VCaP (cell line): ENCODE results near the gene RBM25.

Experiments
- H3K27ac ChIP-seq: fragments of 450-650 bp; 2 replicates; pipeline ENCODE4 v1.5.1; 2017
- CTCF ChIP-seq: fragments of 450-650 bp; conservative IDR thresholded peaks from 2 replicates; pipeline ENCODE4 v1.5.1; 2017; ENCODE audit warnings: mild to moderate bottlenecking, moderate library complexity

Gene RBM25

GRCh38 chr14:73116079-73116665, 57.8 kb downstream of the RBM25 start:
- no peak overlapping the region for H3K27ac ChIP-seq
- TF ChIP-seq CTCF: no peak

- TF ChIP-seq CTCF: no peak
These were observed 66.0 kb downstream of the RBM25 start for GRCh38 chr14:73124180-73124894.

GRCh38 chr14:73125169-73125588, 66.8 kb downstream of the RBM25 start:
- H3K27ac ChIP-seq: no peak overlapping the region
- no peak for TF ChIP-seq CTCF

More at GRCh38 chr14:73124180-73124894, 66.0 kb downstream of the RBM25 start:
- H3K27ac ChIP-seq: no peak overlapping the region

- no peak overlapping the region for H3K27ac ChIP-seq
- TF ChIP-seq CTCF: no peak
These were observed 67.4 kb downstream of the RBM25 start for GRCh38 chr14:73125746-73126145.

- no peak overlapping the region for H3K27ac ChIP-seq
- no peak for TF ChIP-seq CTCF
These were observed 75.5 kb downstream of the RBM25 start for GRCh38 chr14:73133795-73134194.

GRCh38 chr14:73136085-73136386, 77.7 kb downstream of the RBM25 start:
- no peak for TF ChIP-seq CTCF
- peak overlapping the region; percentile 84 for H3K27ac ChIP-seq

- peak within 1 kb of the TSS; percentile 84 for H3K27ac ChIP-seq
- no peak for TF ChIP-seq CTCF
These were observed 78.3 kb downstream of the RBM25 start, which contains the start of gene PSEN1 for GRCh38 chr14:73136387-73137225. Gene PSEN1, plus strand, starts transcription at chr14:73136507. Its CDS starts 11,513 bp downstream, at chr14:73148020.
